ENCODE measurements around the gene RAB5B.
"Not testable (repeated sequence)": the region's sequence is repeated elsewhere in the genome, so short reads cannot be mapped to it uniquely, and the experiment has no call there.

Gene RAB5B

DNA sequence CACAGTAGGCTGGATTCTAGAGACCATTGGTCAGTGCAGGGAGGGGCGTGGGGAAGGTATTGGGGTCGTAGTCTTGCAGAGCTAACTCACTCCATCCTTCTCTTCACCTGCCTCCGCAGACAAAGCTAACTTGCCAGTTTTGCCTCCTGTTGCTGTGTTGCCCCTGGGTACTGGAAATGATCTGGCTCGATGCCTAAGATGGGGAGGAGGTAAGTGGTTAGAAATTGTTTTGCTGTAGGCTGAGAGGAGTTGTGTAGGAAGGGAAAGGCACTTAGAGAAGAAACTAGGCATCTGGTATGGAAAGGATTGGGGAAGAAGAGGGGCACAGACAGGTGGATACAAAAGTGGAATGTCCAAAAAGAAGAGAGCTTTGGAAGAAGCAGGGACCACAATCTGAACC, 31.8 kb upstream of the RAB5B start:
- no peak for DNase-seq

GRCh38 chr12:55942577-55943136, 31.2 kb upstream of the RAB5B start:
- DNase-seq, result no peak

- no peak for DNase-seq
Measured at GRCh38 chr12:55946553-55946952, 27.3 kb upstream of the RAB5B start.

DNA sequence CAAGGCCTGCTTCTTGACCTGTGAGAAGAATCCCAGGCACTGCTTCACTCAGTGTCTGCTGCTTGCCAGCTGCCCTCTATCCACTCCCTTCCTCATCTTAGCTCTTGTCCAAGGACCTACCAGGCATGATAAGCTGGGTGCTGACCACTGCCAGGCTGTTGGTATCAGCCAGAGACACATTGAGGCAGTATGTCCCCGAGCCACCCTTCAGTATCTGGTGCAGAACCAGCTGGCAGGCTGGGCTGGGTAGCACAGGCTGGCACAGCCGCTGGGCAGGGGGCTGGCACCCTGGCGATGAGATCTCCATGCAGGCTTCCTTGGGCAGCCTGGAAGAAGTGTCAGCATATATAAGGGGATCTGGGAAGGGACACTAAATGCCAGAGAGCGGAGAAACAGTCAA, 18.5 kb upstream of the RAB5B start:
- DNase-seq, result no peak

GRCh38 chr12:55955800-55956508, 17.9 kb upstream of the RAB5B start:
- peak; percentile 21 for DNase-seq

GRCh38 chr12:55957106-55957859, 16.6 kb upstream of the RAB5B start:
- peak; percentile 19 for DNase-seq

DNA sequence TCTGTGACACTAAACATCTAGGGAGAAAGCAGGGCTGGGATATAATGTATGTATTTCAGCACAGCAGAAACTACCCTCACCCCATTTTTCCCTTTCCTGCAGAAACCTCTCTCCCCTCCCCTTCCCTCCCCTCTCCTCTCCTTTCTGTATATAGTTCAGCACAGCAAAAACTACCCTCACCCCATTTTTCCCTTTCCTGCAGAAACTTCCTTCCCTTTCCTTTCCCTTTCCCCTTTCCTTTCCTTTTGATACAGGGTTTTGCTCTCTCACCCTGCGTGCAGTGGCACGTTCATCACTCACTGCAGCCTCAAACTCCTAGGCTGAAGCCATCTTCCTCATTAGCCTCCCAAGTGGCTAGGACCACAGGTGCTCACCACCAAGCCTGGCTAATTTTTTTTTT, 10.1 kb upstream of the RAB5B start:
- DNase-seq, result no peak

DNA sequence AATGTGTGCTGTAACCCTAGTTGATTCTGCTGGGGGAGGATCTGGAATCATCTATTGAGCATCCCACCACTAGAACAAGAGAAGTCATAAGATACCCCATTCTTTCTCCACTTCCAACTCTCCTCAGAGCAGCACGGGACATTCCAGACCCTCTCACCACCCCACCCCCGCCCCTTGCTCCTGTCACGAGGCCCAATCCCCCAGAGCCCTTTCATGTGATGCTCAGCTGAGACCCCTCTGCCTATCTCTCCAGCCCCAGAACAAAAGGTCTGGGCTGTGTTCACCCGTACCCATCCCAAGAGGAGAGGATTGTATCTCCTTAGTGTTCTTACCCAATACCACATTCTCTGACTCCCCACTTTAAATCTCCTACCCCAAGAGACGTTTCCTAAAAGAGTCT, 8.6 kb upstream of the RAB5B start:
- no peak for DNase-seq

- no peak for DNase-seq
Measured at GRCh38 chr12:55965941-55966407, 7.9 kb upstream of the RAB5B start, which contains the start of gene PMEL. Gene PMEL, minus strand, starts transcription at chr12:55966042. Its CDS starts 31 bp downstream, at chr12:55966011.

GRCh38 chr12:55966408-55967281, 7.2 kb upstream of the RAB5B start, which contains the start of gene CDK2:
Gene CDK2, plus strand, starts transcription at chr12:55966830. Its CDS starts 179 bp downstream, at chr12:55967009.
- peak; percentile 95 for DNase-seq

DNA sequence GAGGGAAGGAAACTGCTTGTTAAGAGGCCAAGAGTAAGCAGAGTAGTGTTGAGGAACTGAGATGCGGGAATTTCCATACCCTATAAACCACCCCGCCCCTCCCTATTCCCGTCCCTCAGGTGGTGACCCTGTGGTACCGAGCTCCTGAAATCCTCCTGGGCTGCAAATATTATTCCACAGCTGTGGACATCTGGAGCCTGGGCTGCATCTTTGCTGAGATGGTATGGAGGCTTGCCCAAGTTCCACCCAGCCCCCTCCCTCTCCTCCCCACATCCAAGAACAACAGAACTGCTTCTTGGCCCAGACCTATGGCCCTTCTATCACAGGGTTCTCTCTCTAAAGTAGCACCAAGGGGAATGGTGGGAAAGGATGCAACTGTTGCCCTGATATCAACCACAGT, 4.5 kb upstream of the RAB5B start:
- no peak for DNase-seq

GRCh38 chr12:55970775-55971174, 3.1 kb upstream of the RAB5B start:
- DNase-seq, result no peak

DNA sequence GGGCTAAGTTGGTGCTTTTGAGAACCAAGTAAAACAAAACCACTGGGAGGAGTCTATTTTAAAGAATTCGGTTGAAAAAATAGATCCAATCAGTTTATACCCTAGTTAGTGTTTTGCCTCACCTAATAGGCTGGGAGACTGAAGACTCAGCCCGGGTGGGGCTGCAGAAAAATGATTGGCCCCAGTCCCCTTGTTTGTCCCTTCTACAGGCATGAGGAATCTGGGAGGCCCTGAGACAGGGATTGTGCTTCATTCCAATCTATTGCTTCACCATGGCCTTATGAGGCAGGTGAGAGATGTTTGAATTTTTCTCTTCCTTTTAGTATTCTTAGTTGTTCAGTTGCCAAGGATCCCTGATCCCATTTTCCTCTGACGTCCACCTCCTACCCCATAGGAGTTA, 1.8 kb upstream of the RAB5B start:
- DNase-seq, result no peak

DNA sequence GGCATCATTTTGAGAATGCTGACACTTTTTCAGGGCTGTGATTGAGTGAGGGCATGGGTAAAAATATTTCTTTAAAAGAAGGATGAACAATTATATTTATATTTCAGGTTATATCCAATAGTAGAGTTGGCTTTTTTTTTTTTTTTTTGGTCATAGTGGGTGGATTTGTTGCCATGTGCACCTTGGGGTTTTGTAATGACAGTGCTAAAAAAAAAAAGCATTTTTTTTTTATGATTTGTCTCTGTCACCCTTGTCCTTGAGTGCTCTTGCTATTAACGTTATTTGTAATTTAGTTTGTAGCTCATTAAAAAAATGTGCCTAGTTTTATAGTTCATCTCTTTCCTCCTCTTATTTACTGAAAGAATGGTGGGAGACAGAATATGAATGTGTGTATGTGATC, 1.4 kb upstream of the RAB5B start:
- no peak for DNase-seq

DNA sequence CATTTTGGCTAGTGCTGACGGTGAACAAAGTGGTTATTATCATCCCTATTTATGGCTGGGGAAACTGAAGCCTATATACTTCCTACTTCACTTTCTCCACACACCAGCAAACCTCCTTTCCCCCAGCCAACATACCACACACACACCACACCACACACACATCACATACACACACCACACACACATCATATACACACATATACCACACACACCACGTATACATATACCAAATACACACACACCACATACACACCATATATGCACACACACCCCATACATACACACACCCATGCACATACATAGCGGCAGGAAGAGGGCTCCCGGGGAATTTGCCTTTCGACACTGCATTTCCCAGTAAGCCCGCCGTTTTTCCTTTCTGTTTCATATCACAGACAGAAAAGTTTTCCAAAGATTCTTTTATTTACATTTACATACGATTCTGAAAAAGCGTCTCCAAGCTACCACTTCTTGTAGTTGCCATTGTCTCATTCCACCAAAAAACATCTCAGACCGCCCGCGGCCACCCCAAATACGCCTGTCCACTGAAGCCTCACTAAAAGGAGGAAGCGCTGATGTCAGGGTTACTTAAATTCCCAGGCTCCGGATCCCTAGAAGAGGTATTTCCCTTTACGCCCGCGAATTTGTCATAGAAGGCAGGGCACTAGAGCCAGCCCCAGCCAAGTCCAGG, 823 bp upstream of the RAB5B start:
- no peak for DNase-seq

DNA sequence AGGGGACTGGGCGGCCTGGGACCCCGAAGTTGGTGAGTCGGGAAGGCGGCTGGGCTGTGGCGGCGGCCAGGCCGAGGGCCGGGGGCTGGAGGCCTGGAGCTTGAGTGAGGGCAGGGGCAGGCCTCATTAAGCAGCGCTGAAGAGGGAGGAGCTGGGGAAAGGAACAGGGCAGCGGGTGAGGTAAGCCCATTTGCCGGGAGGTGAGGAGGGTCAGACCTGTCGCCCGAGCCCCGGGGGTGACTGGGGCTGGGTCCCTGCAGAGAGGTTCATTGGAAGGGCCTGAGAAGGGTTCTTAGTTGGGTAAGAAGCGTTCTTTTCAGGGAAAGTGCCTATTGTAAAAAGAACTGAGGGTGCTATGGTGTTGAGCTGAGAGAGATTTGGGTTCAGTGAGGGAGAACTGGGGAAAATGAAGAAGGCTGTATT, 441 bp downstream of the RAB5B start:
- DNase-seq, result peak; percentile 67

- DNase-seq, result no peak
Measured at GRCh38 chr12:55978393-55978792, 4.5 kb downstream of the RAB5B start.

- no peak for DNase-seq
Measured at GRCh38 chr12:55979069-55979468, 5.2 kb downstream of the RAB5B start.

- not testable (repeated sequence) for DNase-seq
Measured at GRCh38 chr12:55981882-55982281, 8.0 kb downstream of the RAB5B start.

DNA sequence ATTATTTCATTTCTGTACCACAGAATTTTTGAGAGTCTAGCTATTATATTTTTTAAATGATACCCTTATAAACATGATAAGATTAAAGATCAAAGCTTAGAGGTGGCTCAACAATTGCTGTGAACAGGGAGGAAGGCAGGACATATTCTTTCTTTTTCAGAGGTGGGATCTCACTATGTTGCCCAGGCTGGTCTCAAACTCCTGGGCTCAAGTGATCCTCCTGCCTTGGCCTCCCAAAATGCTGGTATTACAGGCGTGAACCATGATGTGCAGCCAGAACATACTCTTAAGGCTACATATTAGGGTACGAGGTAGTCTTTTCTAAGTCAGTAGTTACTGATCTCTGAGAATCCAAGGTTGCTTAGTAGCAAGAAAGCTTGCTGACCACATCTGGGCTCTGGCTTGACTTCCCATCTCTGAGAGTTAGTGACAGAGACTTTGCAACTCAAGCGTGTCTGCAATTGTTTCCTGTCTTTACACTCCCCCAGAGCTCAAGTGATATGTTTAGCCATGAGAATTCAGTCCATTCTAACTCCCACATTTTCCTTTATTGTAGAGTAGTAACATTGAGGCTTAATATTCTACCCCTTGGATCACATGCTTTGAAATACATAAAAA, 8.6 kb downstream of the RAB5B start:
- no peak for DNase-seq

DNA sequence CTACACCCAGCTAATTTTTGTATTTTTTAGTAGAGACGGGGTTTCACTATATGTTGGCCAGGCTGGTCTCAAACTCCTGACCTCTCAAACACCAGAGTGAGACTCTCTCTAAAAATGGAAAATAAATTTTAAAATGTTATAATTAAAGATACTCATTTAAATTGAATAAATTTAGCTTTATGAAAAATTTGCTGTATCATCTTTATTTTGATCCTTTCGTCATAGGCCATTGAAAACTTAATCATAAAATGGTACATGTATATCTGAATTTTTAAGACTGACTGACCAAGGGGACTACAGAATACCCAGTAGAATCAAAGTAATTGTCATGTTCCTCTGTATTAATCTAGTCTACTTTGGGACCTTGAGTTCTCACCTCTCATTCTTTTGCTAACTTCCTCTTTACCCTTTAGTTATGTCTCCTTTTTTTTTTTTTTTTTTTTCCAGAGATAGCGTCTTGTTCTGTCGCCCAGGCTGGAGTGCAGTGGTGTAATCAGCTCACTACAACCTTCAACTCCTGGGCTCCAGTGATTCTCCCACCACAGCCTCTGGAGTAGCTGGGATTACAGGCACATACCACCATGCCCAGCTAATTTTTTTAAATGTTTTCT, 9.5 kb downstream of the RAB5B start:
- no peak for DNase-seq

Measured in femur (tissue), 1 donor.